Activated effector memory CD4-positive, alpha-beta T cell treated with Interleukin-2 at 50 U/mL for 16 hours (primary cell): ENCODE results near the gene EPX.
"Not testable (repeated sequence)": the region's sequence is repeated elsewhere in the genome, so short reads cannot be mapped to it uniquely, and the experiment has no call there.

ENCODE experiments used
- DNase-seq: peaks from one replicate; pipeline ENCODE4 v3.0.0-alpha.2; 2020

The EPX gene

GRCh38 chr17:58192612-58193011, at the start of gene EPX:
TSS of gene EPX (plus strand) at chr17:58192726. CDS start at chr17:58192847, 121 bp downstream.
- DNase-seq = no peak

DNA sequence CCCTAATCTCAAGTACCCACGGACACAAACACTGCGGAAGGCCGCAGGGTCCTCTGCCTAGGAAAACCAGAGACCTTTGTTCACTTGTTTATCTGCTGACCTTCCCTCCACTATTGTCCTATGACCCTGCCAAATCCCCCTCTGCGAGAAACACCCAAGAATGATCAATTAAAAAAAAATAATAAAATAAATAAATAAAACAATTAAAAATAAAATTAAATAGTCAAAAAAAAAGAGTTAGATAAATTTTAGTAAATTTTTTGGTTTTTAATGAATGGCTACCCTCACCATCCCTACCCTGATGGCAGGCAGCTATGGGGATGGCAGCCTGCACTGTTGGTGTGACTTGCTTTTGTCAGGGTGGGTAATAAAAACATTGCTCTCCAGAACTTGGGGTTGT, 49.2 kb upstream of the EPX start:
- DNase-seq = not testable (repeated sequence)

GRCh38 chr17:58144801-58145200, 47.7 kb upstream of the EPX start:
- DNase-seq = no peak

DNA sequence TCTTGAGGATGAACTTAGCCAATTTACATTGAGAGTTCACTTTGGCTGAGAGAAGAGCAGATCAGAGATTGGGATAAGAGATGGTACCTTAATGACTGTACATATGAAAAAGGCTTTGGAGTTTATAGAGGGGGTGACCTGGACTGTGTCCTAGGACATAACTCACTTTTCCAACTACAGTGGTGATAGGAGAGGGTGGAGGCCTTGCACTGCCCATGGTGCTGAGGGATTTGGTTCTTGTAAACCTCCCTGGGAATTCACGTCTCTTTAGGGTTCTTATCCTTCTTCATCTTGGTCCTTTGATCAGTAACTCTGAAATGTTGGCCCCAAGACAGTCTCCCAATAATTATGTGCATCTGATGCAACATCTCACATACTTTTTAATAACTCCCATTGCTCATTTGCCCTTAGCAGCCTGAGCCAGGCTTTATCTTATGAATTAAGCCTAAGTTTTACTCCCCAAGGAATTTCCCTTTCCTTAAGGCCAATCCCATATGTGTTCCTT, 44.5 kb upstream of the EPX start, which contains the start of gene OR4D1:
Gene OR4D1, plus strand, starts transcription at position 455 of the 505 bp plus-strand sequence. CDS start 6,770 bp downstream, outside the sequence.
- no peak for DNase-seq

- DNase-seq = no peak
These were observed 43.9 kb upstream of the EPX start for GRCh38 chr17:58148609-58149008.

- no peak for DNase-seq
These were observed 42.1 kb upstream of the EPX start for GRCh38 chr17:58150394-58150793.

GRCh38 chr17:58153046-58153445, 39.5 kb upstream of the EPX start:
- peak; percentile 67 for DNase-seq

GRCh38 chr17:58153671-58154070, 38.9 kb upstream of the EPX start:
- no peak for DNase-seq

GRCh38 chr17:58156839-58157803, 35.4 kb upstream of the EPX start:
- DNase-seq = peak; percentile 45

GRCh38 chr17:58158181-58158580, 34.3 kb upstream of the EPX start:
- DNase-seq = no peak

- no peak for DNase-seq
These were observed 31.0 kb upstream of the EPX start for GRCh38 chr17:58161566-58161965.

DNA sequence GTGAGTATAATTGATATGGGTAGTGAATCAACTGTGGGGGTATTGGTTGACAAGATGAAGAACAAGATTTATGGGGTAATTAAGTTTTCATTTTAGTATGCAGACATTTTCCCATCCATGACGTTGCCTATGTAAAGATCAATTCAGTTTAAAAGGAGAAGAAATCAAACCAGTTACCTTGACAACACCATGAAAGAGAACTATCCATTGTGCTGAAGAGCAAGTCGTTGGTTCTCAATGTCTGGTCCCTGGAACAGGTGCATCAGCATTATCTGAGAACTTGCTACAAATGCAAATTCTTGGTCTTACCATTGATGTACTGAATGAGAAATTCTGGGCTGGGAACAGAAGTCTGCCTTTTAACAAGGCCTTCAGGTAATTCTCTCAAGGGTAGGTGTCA, 26.5 kb upstream of the EPX start:
- DNase-seq = no peak

DNA sequence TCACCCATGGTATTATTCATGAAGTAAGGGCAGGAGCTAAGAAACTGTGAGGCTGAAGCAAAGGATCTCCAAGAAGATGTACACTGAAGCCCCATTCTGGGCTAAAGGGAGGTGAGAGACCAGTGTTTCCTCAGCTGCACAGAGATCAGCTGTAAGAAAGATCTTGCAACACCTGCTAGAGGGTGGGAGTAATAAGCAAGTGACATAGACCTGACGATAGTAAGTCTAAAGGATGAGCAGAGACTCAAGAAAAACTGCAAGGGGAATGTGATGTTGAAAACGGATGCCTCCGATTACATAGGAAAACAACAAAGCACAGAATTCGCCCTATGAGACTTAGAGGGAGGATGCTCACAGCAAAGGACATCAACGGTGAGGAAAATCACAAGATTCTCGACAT, 25.8 kb upstream of the EPX start, which contains the start of gene OR4D2:
Gene OR4D2, plus strand, starts transcription at position 301 of the 400 bp plus-strand sequence. CDS start 2,674 bp downstream, outside the sequence.
- no peak for DNase-seq

DNA sequence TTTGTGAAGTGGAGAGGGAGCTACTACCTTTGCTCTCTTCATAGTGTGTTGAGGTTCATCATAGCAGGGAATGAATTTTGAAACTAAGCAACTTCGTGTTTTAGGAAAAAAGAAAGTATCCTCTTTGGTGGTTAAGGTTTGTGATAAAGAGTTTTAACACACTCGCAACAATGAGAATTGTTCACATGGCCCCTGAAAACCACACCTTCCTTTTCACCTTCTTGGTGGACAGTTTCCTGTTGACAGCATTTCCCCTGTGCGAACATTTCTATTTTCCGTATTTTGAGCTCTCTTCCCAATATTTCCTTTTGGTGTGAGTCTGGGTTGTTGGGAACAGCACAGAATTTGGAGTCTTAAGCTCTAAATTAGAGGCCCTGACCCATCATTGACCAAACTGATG, 21.9 kb upstream of the EPX start:
- DNase-seq = no peak

DNA sequence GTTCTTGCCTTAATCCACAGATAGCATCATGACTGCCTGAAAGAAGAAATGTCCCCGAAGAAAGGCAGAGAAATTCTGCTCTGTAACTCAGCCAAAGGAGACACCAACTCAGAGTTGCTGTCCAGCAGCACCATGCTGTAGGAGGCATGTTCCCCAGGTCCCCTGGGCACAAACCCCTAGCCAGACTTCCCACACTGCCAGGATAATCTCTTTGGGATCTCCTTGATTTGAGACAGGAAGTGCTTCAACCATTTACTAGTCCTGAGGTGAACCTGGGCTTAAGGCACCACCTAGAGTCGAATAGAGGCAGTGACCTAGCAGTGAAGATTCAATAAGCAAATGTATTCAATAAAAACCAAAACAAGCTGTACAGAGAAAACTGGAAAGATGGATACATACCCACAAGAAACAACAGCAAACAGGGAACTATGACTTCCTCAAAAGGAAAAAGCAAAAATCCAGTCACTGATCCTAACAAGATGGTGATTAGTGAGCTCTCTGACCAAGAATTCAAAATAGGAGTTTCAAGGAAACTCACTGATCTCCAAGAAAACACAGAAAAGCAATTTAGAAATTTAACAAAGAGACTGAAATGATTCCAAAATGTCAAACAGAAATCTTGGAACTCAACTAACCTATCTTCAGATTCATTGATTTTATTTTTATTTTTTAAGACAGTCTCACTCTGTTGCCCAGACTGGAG, 20.0 kb upstream of the EPX start:
- DNase-seq = peak; percentile 44

DNA sequence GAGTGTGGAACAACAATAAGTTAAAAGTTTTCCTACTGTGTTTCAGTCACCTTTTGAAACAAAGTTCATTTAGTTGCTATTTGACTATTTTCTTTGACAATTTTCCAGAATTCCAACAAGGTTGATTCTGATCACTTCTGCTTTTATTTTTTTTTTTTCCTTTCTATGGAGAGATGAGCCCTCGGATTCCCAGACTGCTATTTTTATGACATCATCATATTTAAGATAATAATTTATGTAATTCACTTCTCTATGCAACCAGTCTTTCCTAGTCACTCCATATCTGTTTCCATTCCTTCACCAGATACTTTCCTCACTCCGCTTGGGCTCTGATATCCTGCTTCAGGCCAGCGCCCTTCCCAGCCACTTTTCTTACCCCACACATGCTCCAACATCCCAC, 17.7 kb upstream of the EPX start:
- no peak for DNase-seq

- DNase-seq = no peak
These were observed 16.3 kb upstream of the EPX start for GRCh38 chr17:58176200-58176599.

DNA sequence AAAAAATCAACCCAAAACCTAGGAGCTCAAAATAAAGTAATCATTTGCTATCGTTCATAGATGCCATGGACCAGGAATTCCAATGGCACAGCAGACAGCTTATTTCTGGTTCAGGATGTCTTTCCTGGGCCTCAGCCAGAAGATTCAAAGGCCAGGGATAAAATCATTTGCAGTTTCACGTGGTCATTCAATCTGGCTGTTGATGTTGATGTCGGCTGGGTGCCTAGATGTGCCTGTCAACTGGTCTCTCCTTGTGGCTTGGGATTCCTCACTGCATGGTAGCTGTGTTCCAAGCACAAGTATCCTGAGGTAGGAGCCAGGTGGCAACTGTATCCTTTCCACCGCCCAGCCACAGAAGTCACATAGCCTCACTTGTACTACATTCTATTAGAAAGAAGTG, 10.7 kb upstream of the EPX start:
- no peak for DNase-seq

DNA sequence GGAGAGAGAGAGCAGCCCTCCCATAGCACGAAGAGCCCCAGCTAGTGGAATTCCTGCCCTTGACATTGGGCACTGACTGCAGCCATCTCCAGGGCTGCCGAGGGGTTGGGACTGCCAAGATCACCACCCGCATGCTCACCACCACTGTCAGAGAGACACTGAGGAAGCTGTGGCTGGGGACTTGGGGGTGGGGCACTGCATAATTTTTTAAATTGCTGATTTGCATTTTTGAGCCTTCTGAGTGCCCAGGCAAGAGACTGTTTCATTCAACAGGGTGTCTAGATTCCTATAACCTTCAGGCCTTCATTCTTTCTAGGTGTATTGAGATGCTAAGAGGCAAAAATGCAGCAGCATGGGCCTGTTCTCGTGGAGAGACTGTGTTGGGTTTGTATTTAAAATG, 9.0 kb upstream of the EPX start:
- DNase-seq = no peak

GRCh38 chr17:58184308-58184985, 8.1 kb upstream of the EPX start:
- no peak for DNase-seq

- DNase-seq = no peak
These were observed 7.4 kb upstream of the EPX start for GRCh38 chr17:58184986-58185761.

GRCh38 chr17:58186591-58186990, 5.9 kb upstream of the EPX start:
- no peak for DNase-seq
